Heart left ventricle (tissue), 13 donors: ENCODE measurements around the gene KDM4B.

Experiments
- CTCF ChIP-seq, 12 donors: fragments of 200-600 bp; sonication (generic) in 4 of 12; IDR thresholded peaks; one replicate each; pipeline versions ENCODE4 v1.5.0 to v1.8.0; 2018 to 2022; ENCODE audit warnings: antibody characterized with exemption in 12 of 12, mild to moderate bottlenecking in 5 of 12
- POLR2A ChIP-seq, 2 donors: fragments of 450-650 bp; IDR thresholded peaks; one replicate each; pipeline ENCODE4 v1.6.1; 2017; ENCODE audit warnings: antibody characterized with exemption in 2 of 2, mild to moderate bottlenecking in 2 of 2, moderate library complexity in 2 of 2
- donor health status: ischemic (EF 13 %, LVEDD 7.1; RV severe dilation, severe dysfunction).
- donor health status: DM: no; HTN: yes; CAD: no.
- donor health status: DM: no; HTN: no; CAD: no.
- donor health status: ischemic (EF 25% LVEDD 6.9; RV normal size, moderate dysfunction).
- donor health status: ischemic (EF 25% LVEDD 5.7; RV mildly dilated, moderate dysfunction).
- donor health status: ischemic (EF 35%, LVEDD 5.7; RV mildly dilated, moderate dysfunction).
- donor health status: nonischemic (EF 11% LVEDD 7.7; RV severe dilation, severe dysfunction).
- donor health status: DM: yes; HTN: yes; CAD: no.
- donor health status: PGD.
- donor health status: ischemic (EF 29% LVEDD 5.4; RV normal size, mild dysfunction).
- donor health status: nonischemic (EF 23%, LVEDD 6.1; RV moderate dilation, normal function).

- TF ChIP-seq CTCF (IDR thresholded peaks at IDR 0.05) = no peak
- no peak for TF ChIP-seq POLR2A (IDR thresholded peaks at IDR 0.05)
Measured at GRCh38 chr19:5014941-5015340, 46.0 kb downstream of the KDM4B start.
